Caco-2 (cell line): ENCODE data around the gene FAM13A. TPM values are rescaled to one million over a fixed set of nuclear protein-coding genes. Genes with fewer than 3 reads are reported as not detected.

Source experiments
- BruUV-seq: library from RNA; stranded (reverse); fragments of 400-500 nt; replicated peaks from 2 replicates; lab custom pipeline; 2021; lab: Mats Ljungman, UMichigan
- CTCF ChIA-PET: fragments of 300-600 bp; sonication (Branson Sonifier 250); formaldehyde crosslinking; loops from one replicate; lab custom pipeline; 2022; ENCODE audit warnings: antibody characterized with exemption; lab: Charles Lee
- POLR2A ChIA-PET: fragments of 300-600 bp; sonication (Branson Sonifier 250); formaldehyde crosslinking; loops from one replicate; lab custom pipeline; 2022; ENCODE audit warnings: antibody characterized with exemption; lab: Charles Lee
- DNase-seq, 2 experiments: peaks; one replicate each; pipeline versions ENCODE4 v3.0.0 to v3.0.0-alpha.2; 2020 to 2022
- H3K27me3 ChIP-seq: replicated peaks from 2 replicates; pipeline ENCODE4 v1.6.0; 2011; ENCODE audit warnings: low read length; ENCODE audit not compliant: control insufficient read depth, insufficient read depth
- H3K36me3 ChIP-seq: 2 replicates; pipeline ENCODE4 v1.5.1; 2011; ENCODE audit warnings: low read length; ENCODE audit not compliant: control insufficient read depth, insufficient read depth
- H3K4me1 ChIP-seq: fragments of 250-450 bp; sonication (Bioruptor Pico); 2 replicates; pipeline ENCODE4 v1.5.1; 2020; ENCODE audit warnings: mild to moderate bottlenecking
- H3K4me3 ChIP-seq: 2 replicates; pipeline ENCODE4 v1.5.1; 2011; ENCODE audit warnings: low read depth, mild to moderate bottlenecking, control low read depth, low read length
- H3K9me3 ChIP-seq: fragments of 250-450 bp; sonication (Bioruptor Pico); 2 replicates; pipeline ENCODE4 v1.5.1; 2020; ENCODE audit warnings: mild to moderate bottlenecking, moderate library complexity
- H3K27ac Mint-ChIP-seq: one replicate; pipeline ENCODE4 v1.8.0; 2022; ENCODE audit warnings: mixed read lengths; ENCODE audit not compliant: unreplicated experiment
- H3K27me3 Mint-ChIP-seq: one replicate; pipeline ENCODE4 v1.8.0; 2022; ENCODE audit warnings: mixed read lengths; ENCODE audit not compliant: insufficient read depth, unreplicated experiment
- H3K36me3 Mint-ChIP-seq: one replicate; pipeline ENCODE4 v1.8.0; 2022; ENCODE audit warnings: mild to moderate bottlenecking, mixed read lengths; ENCODE audit not compliant: insufficient read depth, unreplicated experiment
- H3K4me1 Mint-ChIP-seq: one replicate; pipeline ENCODE4 v1.8.0; 2022; ENCODE audit warnings: low read depth, mixed read lengths; ENCODE audit not compliant: unreplicated experiment
- H3K4me3 Mint-ChIP-seq: one replicate; pipeline ENCODE4 v1.8.0; 2022; ENCODE audit warnings: mild to moderate bottlenecking, moderate library complexity, mixed read lengths; ENCODE audit not compliant: unreplicated experiment
- H3K9me3 Mint-ChIP-seq: one replicate; pipeline ENCODE4 v1.8.0; 2022; ENCODE audit warnings: mixed read lengths; ENCODE audit not compliant: unreplicated experiment
- CTCF ChIP-seq, 2 experiments: fragments of 200-600 bp in 1 of 2; IDR thresholded peaks; 1 replicate in 1 of 2; 2 replicates in 1 of 2; pipeline versions ENCODE4 v1.5.1 to v1.8.0; 2011 to 2022; ENCODE audit warnings: antibody characterized with exemption in 1 of 2, control low read depth in 1 of 2, inconsistent platforms in 1 of 2, low read depth in 1 of 2, low read length in 1 of 2, mild to moderate bottlenecking in 1 of 2, moderate library complexity in 1 of 2; ENCODE audit not compliant: insufficient read depth in 1 of 2, severe bottlenecking in 1 of 2, unreplicated experiment in 1 of 2
- intact Hi-C: fragments of 100-400 bp; cut with micrococcal nuclease; formaldehyde crosslinking; loops from one replicate; pipeline ENCODE4 v1.10.0; 2022; ENCODE audit not compliant: unreplicated experiment
- total RNA-seq: library from RNA; stranded (reverse); gene quantifications from 2 replicates; pipeline ENCODE4 v1.2.3, GENCODE V29; 2022

The FAM13A gene
- total RNA-seq, 1 experiment from 2014 or later = 11.0 TPM

GRCh38 chr4:88722828-88723227, 334.2 kb downstream of the FAM13A start:
- no peaks in the 10 kb centered on the region for H3K36me3 ChIP-seq
- BruUV-seq = no TSS peak
- CTCF ChIA-PET = no interaction called here

GRCh38 chr4:88722276-88722780, 334.7 kb downstream of the FAM13A start:
- DNase-seq = no peak
- no peak overlapping the region for H3K27ac Mint-ChIP-seq
- intact Hi-C loops = no loop called here
- no peaks in the 10 kb centered on the region for H3K4me1 ChIP-seq
- no peak for TF ChIP-seq CTCF (IDR thresholded peaks at IDR 0.05; ENCODE audit: insufficient read depth in 1 of 2, low read depth in 1 of 2, low read length in 1 of 2, severe bottlenecking in 1 of 2, unreplicated experiment in 1 of 2)
- no peaks in the 10 kb centered on the region for H3K27me3 Mint-ChIP-seq
- peaks cover 3% of the 10 kb centered on the region for H3K9me3 ChIP-seq
- CTCF ChIA-PET = no interaction called here
- no peaks in the 10 kb centered on the region for H3K27me3 ChIP-seq
- H3K4me1 Mint-ChIP-seq = no peaks in the 10 kb centered on the region
- H3K4me3 Mint-ChIP-seq = no peak overlapping the region
- no peak overlapping the region for H3K4me3 ChIP-seq
- no TSS peak for BruUV-seq
- H3K36me3 ChIP-seq = no peaks in the 10 kb centered on the region
- peaks cover 8% of the 10 kb centered on the region for H3K9me3 Mint-ChIP-seq
- H3K36me3 Mint-ChIP-seq = peaks cover 1% of the 10 kb centered on the region
- POLR2A ChIA-PET = no interaction called here

More at GRCh38 chr4:88722828-88723227, 334.2 kb downstream of the FAM13A start:
- no peak for TF ChIP-seq CTCF (IDR thresholded peaks at IDR 0.05; ENCODE audit: insufficient read depth in 1 of 2, low read depth in 1 of 2, low read length in 1 of 2, severe bottlenecking in 1 of 2, unreplicated experiment in 1 of 2)
- H3K27me3 ChIP-seq = no peaks in the 10 kb centered on the region
- H3K4me1 ChIP-seq = no peaks in the 10 kb centered on the region
- H3K9me3 ChIP-seq = no peaks in the 10 kb centered on the region
- H3K27ac Mint-ChIP-seq = no peak overlapping the region
- no peaks in the 10 kb centered on the region for H3K4me1 Mint-ChIP-seq
- POLR2A ChIA-PET = no interaction called here
- H3K4me3 ChIP-seq = no peak overlapping the region
- peaks cover 3% of the 10 kb centered on the region for H3K9me3 Mint-ChIP-seq
- H3K36me3 Mint-ChIP-seq = peaks cover 6% of the 10 kb centered on the region
- no peak for DNase-seq
- intact Hi-C loops = no loop called here
- no peak overlapping the region for H3K4me3 Mint-ChIP-seq
- H3K27me3 Mint-ChIP-seq = no peaks in the 10 kb centered on the region

GRCh38 chr4:88720451-88721428, 336.2 kb downstream of the FAM13A start:
- DNase-seq = no peak
- no peaks in the 10 kb centered on the region for H3K27me3 Mint-ChIP-seq
- intact Hi-C loops = no loop called here
- H3K27ac Mint-ChIP-seq = no peak overlapping the region
- H3K9me3 ChIP-seq = peaks cover 7% of the 10 kb centered on the region
- POLR2A ChIA-PET = no interaction called here
- H3K4me1 Mint-ChIP-seq = no peaks in the 10 kb centered on the region
- H3K4me1 ChIP-seq = no peaks in the 10 kb centered on the region
- peaks cover 19% of the 10 kb centered on the region for H3K9me3 Mint-ChIP-seq
- CTCF ChIA-PET = no interaction called here
- no peaks in the 10 kb centered on the region for H3K36me3 ChIP-seq
- no peak for TF ChIP-seq CTCF (IDR thresholded peaks at IDR 0.05; ENCODE audit: insufficient read depth in 1 of 2, low read depth in 1 of 2, low read length in 1 of 2, severe bottlenecking in 1 of 2, unreplicated experiment in 1 of 2)
- H3K4me3 ChIP-seq = no peak overlapping the region
- no TSS peak for BruUV-seq
- no peaks in the 10 kb centered on the region for H3K36me3 Mint-ChIP-seq
- no peak overlapping the region for H3K4me3 Mint-ChIP-seq
- no peaks in the 10 kb centered on the region for H3K27me3 ChIP-seq
